ENCODE data around the gene SEMA5B.

SEMA5B gene

GRCh38 chr3:122892118-122892960, 135.2 kb downstream of the SEMA5B start:
- DNase-seq (ENCODE audit: extremely low spot score): no peak
- CTCF ChIA-PET: interaction anchor here (1.2 kb wide), 1 partner anchor 10 kb away, joined by 3 read pairs; no protein-coding TSS in a partner anchor
- POLR2A ChIA-PET: no interaction called here
- no peak for TF ChIP-seq CTCF (IDR thresholded peaks at IDR 0.05; ENCODE audit: control extremely low read depth, extremely low read depth, low read depth, missing control alignments)

GRCh38 chr3:122890720-122891220, 136.8 kb downstream of the SEMA5B start:
- ChIA-PET POLR2A (no interaction called here), CTCF (interaction anchor here (1.1 kb wide), 1 partner anchor 11 kb away, joined by 3 read pairs; no protein-coding TSS in a partner anchor)
- TF ChIP-seq CTCF (IDR thresholded peaks at IDR 0.05; ENCODE audit: control extremely low read depth, extremely low read depth, low read depth, missing control alignments): no peak
- DNase-seq (ENCODE audit: extremely low spot score): peak; percentile 9

- POLR2A ChIA-PET: no interaction called here
- TF ChIP-seq CTCF (IDR thresholded peaks at IDR 0.05; ENCODE audit: control extremely low read depth, extremely low read depth, low read depth, missing control alignments): no peak
- CTCF ChIA-PET: interaction anchor here (1.1 to 1.5 kb wide), 2 partner anchors 12 to 52 kb away, joined by 3 to 6 read pairs; no protein-coding TSS in a partner anchor
- peak; percentile 39 for DNase-seq (ENCODE audit: extremely low spot score)
Observed at GRCh38 chr3:122890077-122890719, 137.4 kb downstream of the SEMA5B start.

- ChIA-PET POLR2A (no interaction called here), CTCF (interaction anchor here (1.2 to 1.5 kb wide), 3 partner anchors 9 to 21 kb away, joined by 3 read pairs; no protein-coding TSS in a partner anchor)
- no peak for DNase-seq (ENCODE audit: extremely low spot score)
- no peak for TF ChIP-seq CTCF (IDR thresholded peaks at IDR 0.05; ENCODE audit: control extremely low read depth, extremely low read depth, low read depth, missing control alignments)
Observed at GRCh38 chr3:122886946-122887345, 140.6 kb downstream of the SEMA5B start.

- ChIA-PET CTCF (interaction anchor here (1.1 to 1.5 kb wide), 4 partner anchors 8 to 20 kb away, joined by 3 read pairs; no protein-coding TSS in a partner anchor), POLR2A (no interaction called here)
- no peak for DNase-seq (ENCODE audit: extremely low spot score)
- TF ChIP-seq CTCF (IDR thresholded peaks at IDR 0.05; ENCODE audit: control extremely low read depth, extremely low read depth, low read depth, missing control alignments): no peak
Observed at GRCh38 chr3:122886251-122886650, 141.3 kb downstream of the SEMA5B start.

- no peak for TF ChIP-seq CTCF (IDR thresholded peaks at IDR 0.05; ENCODE audit: control extremely low read depth, extremely low read depth, low read depth, missing control alignments)
- no peak for DNase-seq (ENCODE audit: extremely low spot score)
- ChIA-PET CTCF (interaction anchor here (0.8 to 1.7 kb wide), 6 partner anchors 10 to 454 kb away, joined by 3 to 5 read pairs (median 3); partner anchors contain the start of gene HSPBAP1), POLR2A (no interaction called here)
Observed at GRCh38 chr3:122882361-122882947, 145.1 kb downstream of the SEMA5B start.

All from GM10248 (cell line).